Kidney glomerular epithelial cell (primary cell): ENCODE results near the gene PWP1.

Experiments
- DNase-seq: peaks from one replicate; lab custom pipeline; 2025; lab: John Stamatoyannopoulos, UW

PWP1 gene

GRCh38 chr12:107685360-107686248 lies at the start of gene PWP1:
Gene PWP1, plus strand, starts transcription at chr12:107685799. Its CDS starts 101 bp downstream, at chr12:107685900.
- DNase-seq = peak; percentile 89

- no peak for DNase-seq
These were observed 44.4 kb upstream of the PWP1 start for GRCh38 chr12:107641154-107641553.

GRCh38 chr12:107642240-107642639 lies 43.4 kb upstream of the PWP1 start:
- DNase-seq = no peak

GRCh38 chr12:107645630-107646333 lies 39.8 kb upstream of the PWP1 start:
- no peak for DNase-seq

DNA sequence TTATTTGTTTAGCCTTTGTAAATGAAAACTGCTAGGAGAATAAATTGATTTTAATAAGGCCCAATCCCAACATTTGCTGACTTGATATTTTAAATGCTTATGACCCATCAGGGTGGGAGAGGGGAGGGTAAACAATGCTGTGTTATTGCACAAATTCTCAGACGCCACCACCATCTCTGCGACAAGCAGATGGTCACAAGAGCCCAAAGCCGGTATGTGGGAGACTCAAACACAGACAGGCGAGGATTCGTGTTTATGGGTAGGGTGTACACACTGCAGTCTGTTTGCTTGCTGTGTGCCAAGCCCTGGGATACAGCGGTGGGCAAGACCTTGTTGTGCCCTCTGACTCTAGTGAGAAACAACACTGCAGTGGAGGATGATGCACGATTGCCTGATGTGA lies 39.2 kb upstream of the PWP1 start:
- DNase-seq = no peak

DNA sequence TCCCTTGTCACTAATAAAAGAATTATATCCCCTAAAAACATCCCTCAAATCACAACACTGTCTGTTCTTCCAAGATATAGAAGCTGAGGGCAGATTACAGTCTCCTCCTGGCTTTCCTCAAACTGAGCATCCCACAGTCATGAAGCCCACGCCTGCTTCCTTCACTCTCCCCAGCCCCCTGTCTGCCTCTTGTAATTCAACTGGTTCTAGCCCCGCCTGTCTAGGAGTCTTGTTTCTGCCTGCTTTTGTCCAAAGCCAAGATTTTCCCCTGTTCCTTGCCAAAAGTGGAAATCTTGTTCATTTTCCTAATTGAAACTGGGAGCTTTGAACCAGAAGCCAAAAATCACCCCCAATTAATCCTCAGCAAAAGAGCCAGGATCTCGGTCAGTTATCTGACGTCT lies 35.9 kb upstream of the PWP1 start:
- no peak for DNase-seq

DNA sequence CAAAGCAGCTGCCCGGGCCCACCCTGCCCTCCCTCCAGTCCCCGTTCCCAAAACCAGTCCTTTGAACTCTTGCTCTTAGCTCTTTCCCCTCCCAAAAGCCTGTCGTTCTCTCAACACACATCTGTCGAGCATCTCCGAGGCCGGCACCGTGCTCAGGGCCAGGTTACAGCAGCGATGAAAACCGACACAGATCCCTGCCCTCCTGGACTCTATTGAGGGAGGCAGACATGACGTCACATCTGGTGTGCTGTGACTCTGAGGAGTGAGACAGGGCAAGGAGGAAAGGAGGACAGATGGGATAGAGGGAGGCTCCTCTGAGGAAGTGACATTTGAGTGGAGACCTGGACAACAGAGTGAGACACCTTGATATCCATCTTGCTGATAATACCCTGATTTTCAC lies 34.6 kb upstream of the PWP1 start:
- no peak for DNase-seq

GRCh38 chr12:107651571-107652449 lies 33.8 kb upstream of the PWP1 start:
- DNase-seq = no peak

- DNase-seq = no peak
These were observed 32.1 kb upstream of the PWP1 start for GRCh38 chr12:107653519-107653918.

GRCh38 chr12:107654873-107655272 lies 30.7 kb upstream of the PWP1 start:
- DNase-seq = no peak

DNA sequence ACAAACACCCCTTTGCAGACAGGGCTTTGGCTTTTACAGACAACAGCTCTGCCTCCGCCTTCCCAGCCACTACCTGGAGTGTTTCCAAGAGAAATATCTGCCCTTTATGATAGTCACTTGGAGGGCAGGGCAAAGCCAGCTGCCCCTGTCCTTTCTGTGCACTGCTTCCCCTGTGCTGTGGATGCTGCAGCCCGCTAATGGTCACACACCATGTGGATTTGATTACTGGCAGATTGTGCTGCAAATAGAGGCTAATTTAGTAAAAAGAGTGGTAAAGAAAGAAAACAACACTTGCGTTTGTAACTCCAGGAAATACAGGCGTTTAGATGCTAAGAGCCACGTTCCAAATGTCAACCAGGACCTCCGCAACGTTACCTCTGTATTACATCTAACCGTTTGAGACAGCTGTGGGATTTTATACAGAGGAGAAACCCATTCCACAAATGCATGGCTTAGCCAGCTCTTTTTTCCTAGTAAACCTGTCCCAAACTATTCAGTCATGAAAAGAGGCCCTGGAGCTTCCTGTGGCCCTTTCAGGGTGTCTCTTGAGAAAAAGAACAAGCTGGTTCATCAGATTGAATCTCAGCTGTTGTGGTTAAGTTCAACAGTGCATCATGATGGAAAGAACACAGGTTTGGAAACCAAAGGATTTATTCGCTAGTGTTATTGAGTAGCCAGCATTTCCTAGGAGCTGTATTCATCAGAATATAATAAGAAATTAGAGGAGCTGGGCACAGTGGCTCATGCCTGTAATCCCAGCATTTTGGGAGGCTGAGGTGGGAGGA lies 30.1 kb upstream of the PWP1 start:
- DNase-seq = no peak

DNA sequence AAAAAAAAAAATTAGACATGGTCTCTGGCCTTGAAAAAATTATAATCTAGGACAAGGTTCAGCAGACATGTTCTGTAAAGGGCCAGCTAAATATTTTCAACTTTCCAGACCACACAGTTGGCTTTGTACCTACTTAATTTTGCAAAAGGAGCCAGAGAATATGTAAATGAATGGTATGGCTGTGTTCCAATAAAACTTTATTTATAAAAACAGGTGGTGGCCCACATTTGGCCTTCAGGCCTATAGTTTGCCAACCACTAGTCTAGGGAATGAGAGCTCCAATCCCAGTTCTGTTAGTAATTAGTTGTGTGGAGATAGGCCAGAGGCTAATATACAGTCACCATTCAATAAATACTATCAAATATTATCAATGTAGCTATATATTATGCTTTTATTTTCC lies 29.3 kb upstream of the PWP1 start:
- no peak for DNase-seq

DNA sequence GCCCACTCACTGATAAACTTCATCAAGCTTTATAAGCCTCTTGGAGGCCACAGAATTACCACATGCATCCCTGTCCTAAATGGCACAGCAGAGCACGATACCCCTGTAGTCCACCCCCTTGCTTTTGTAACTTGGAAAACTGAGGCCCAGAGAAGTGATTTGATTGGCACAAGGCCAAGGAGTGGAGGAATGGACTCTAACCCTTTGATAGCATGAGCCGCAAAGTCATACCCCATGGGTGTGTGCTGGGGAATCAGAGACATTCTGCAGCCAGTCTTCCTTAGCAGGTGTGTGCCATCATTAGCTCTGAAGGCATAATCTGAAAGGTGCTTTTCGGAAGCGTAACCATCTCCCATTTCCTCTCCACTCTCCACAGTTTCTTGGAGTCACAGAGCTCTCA lies 28.5 kb upstream of the PWP1 start:
- DNase-seq = no peak

DNA sequence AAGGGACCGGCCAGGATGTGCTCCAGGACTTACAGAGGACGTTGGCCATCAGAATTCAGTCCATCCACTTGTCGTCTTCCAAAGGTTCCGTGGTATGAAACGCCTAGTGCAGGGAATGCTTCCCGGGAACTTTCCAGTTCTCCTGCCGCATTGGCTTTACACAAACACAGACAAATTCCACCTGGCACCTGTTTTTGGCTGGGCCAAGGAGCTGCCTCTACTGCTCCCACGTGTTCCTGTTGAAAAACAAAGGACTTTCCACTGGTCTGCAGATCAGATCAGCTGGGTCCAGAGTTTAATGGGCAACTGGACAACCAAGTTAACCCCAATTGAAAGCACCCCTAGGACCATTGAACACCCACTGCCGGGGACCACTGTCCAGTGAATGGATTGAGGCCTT lies 28.0 kb upstream of the PWP1 start:
- no peak for DNase-seq

- DNase-seq = no peak
These were observed 25.4 kb upstream of the PWP1 start for GRCh38 chr12:107660235-107660634.

DNA sequence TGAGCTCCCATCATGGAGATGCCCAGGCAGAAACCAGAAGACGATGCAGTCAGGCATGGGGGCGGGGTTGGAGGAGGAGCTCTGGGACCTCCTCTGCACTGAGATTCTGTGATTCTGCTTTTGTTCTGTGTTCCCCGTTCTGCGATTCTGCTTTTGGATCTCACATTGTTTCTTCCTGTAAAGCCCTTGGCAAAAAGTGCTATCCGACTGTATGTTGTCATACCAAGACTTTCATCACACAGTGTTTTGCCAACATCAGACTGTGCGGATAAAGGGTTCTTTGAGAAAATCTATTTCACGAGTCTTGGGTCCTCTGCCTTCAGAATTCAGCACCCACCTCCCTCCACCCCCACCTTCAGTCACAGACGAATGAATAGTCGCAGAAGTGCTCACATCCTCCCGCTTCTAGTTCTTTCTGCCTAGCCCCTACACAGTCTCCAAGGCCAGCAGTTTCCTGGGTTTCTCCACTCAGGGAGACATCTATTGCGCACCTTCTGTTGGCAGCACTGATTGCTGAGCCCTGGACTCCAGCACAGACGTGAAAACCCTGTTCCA lies 24.7 kb upstream of the PWP1 start:
- DNase-seq = no peak

GRCh38 chr12:107661830-107662229 lies 23.8 kb upstream of the PWP1 start:
- no peak for DNase-seq

- no peak for DNase-seq
These were observed 23.1 kb upstream of the PWP1 start for GRCh38 chr12:107662484-107662883.

GRCh38 chr12:107663277-107663676 lies 22.3 kb upstream of the PWP1 start:
- DNase-seq = no peak

DNA sequence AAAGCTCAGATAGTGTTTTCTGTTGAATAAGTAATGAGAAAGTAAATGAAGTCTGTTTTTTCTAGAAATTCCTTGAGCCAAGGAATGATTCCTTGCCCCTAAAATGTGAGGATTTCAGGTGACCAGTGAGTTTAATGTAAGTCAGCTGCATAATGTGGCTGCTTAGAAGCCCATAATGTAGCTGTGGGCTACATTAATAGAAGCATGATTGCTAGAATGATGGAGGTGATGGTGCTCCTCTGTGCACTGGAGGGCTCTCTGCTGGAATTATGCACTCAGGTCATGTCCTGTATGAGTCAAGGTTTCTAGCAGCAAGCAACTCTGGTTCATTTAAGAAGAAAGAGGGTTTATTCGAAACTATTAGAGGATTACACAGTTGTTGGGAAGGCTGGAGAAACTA lies 19.6 kb upstream of the PWP1 start:
- no peak for DNase-seq

- no peak for DNase-seq
These were observed 18.1 kb upstream of the PWP1 start for GRCh38 chr12:107667464-107667863.
